ENCODE measurements around the gene HTD2. TPM values are rescaled to one million over a fixed set of nuclear protein-coding genes. Genes with fewer than 3 reads are reported as not detected.

The HTD2 gene
- total and polyA plus RNA-seq, 9 of the 15 experiments (the other 6 are each of a cell fraction or from before 2014, with no cell fraction given): 1.8 to 22.8 (median 9.6) TPM

- CTCF ChIA-PET (ENCODE audit: low intra/inter-chr PET ratio): no interaction called here
Measured at GRCh38 chr3:58285334-58285733, 21.0 kb upstream of the HTD2 start.

GRCh38 chr3:58287354-58287753, 19.0 kb upstream of the HTD2 start:
- 0 out of 3 replicates have a peak, but pooled peaks cover 4% of the 10 kb centered on the region for H3K36me3 ChIP-seq (ENCODE audit: control insufficient read depth, insufficient read depth, low read length)
- no peak overlapping the region for H3K4me2 ChIP-seq (ENCODE audit: insufficient read depth, low read length)
- H2AFZ ChIP-seq (ENCODE audit: low read depth, low read length): no peak overlapping the region
- CTCF ChIA-PET (ENCODE audit: low intra/inter-chr PET ratio): no interaction called here
- FAIRE-seq: no peak
- POLR2A ChIA-PET: interaction anchor here (1.1 kb wide), 1 partner anchor 19 kb away, joined by 5 read pairs; the partner anchor contains the start of genes HTD2 and RPP14
- no peaks in the 10 kb centered on the region for H3K9me3 ChIP-seq (replicated peaks; ENCODE audit: control insufficient read depth, insufficient read depth, low read depth, low read length)
- H3K27me3 ChIP-seq (ENCODE audit: control insufficient read depth in 2 of 2, insufficient read depth in 2 of 2, low read length in 2 of 2): no peaks in the 10 kb centered on the region
- BruUV-seq (replicated peaks): no TSS peak
- no peak for ATAC-seq
- no peak overlapping the region for H3K4me3 ChIP-seq
- H3K9me1 ChIP-seq (ENCODE audit: control insufficient read depth, insufficient read depth, low read length): no peaks in the 10 kb centered on the region
- intact Hi-C loops (cut with micrococcal nuclease) (no loop called here), in situ Hi-C loops (cut with MboI) (no loop called here)
- H3K4me1 ChIP-seq (replicated peaks in 1 of 2; ENCODE audit: control insufficient read depth in 2 of 2, insufficient read depth in 2 of 2, low read length in 2 of 2): no peaks in the 10 kb centered on the region
- H3K9ac ChIP-seq (ENCODE audit: insufficient read depth in 1 of 2, low read depth in 2 of 2, low read length in 2 of 2): no peak overlapping the region; a peak in 1 of 4 replicates
- no peak for DNase-seq (ENCODE audit: extremely low read depth in 1 of 4, low spot score in 3 of 4)
- 60% methylated on average over 6 of the region's 6 CpGs for WGBS (ENCODE audit: insufficient coverage, low coverage, missing lambda C conversion rate)
- H3K27ac ChIP-seq (ENCODE audit: extremely low read depth, low read depth, low read length): no peak overlapping the region
- no peaks in the 10 kb centered on the region for H3K79me2 ChIP-seq (ENCODE audit: control insufficient read depth, insufficient read depth, low read length)
- H4K20me1 ChIP-seq (replicated peaks; ENCODE audit: control insufficient read depth, insufficient read depth, low read length): no peaks in the 10 kb centered on the region
- TF ChIP-seq ELF2 (CRISPR knock-in tag; IDR thresholded peaks at IDR 0.05) (no peak), BMI1 (IDR thresholded peaks at IDR 0.05; ENCODE audit: low read length) (no peak), BRCA1 (IDR thresholded peaks at IDR 0.05) (no peak), BRCA1 (CRISPR knock-in tag; IDR thresholded peaks at IDR 0.05) (no peak), FUS (optimal IDR thresholded peaks at IDR 0.05; ENCODE audit: low read depth, low read length) (no peak), CBFB (CRISPR knock-in tag; IDR thresholded peaks at IDR 0.05) (no peak), TFE3 (CRISPR knock-in tag; IDR thresholded peaks at IDR 0.05) (no peak), CEBPG (CRISPR knock-in tag; IDR thresholded peaks at IDR 0.05) (no peak), CEBPG (tag; conservative IDR thresholded peaks at IDR 0.05 in 1 of 2, IDR thresholded peaks at IDR 0.05 in 1 of 2) (no peak), STAT5A (IDR thresholded peaks at IDR 0.05; ENCODE audit: borderline replicate concordance, low read length) (no peak), EZH2 (IDR thresholded peaks at IDR 0.05; ENCODE audit: borderline replicate concordance, low read depth, low read length) (no peak), NFYB (IDR thresholded peaks at IDR 0.05; ENCODE audit: extremely low read depth, insufficient read length) (no peak), ZNF830 (CRISPR knock-in tag; IDR thresholded peaks at IDR 0.05) (no peak), CC2D1A (IDR thresholded peaks at IDR 0.05) (no peak), RFX7 (CRISPR knock-in tag; IDR thresholded peaks at IDR 0.05) (no peak), NRF1 (conservative IDR thresholded peaks at IDR 0.05 in 1 of 2, IDR thresholded peaks at IDR 0.05 in 1 of 2) (no peak)

More at GRCh38 chr3:58285334-58285733, 21.0 kb upstream of the HTD2 start:
- ATAC-seq (no peak), FAIRE-seq (no peak), DNase-seq (ENCODE audit: extremely low read depth in 1 of 4, low spot score in 3 of 4) (no peak)
- Histone ChIP-seq H3K9ac (ENCODE audit: insufficient read depth in 1 of 2, low read depth in 2 of 2, low read length in 2 of 2) (no peak overlapping the region), H4K20me1 (replicated peaks; ENCODE audit: control insufficient read depth, insufficient read depth, low read length) (no peaks in the 10 kb centered on the region), H3K27me3 (ENCODE audit: control insufficient read depth in 2 of 2, insufficient read depth in 2 of 2, low read length in 2 of 2) (no peaks in the 10 kb centered on the region), H3K4me2 (ENCODE audit: insufficient read depth, low read length) (no peak overlapping the region), H3K9me1 (ENCODE audit: control insufficient read depth, insufficient read depth, low read length) (no peaks in the 10 kb centered on the region), H3K36me3 (ENCODE audit: control insufficient read depth, insufficient read depth, low read length) (0 out of 3 replicates have a peak, but pooled peaks cover 4% of the 10 kb centered on the region), H2AFZ (ENCODE audit: low read depth, low read length) (no peak overlapping the region), H3K27ac (ENCODE audit: extremely low read depth, low read depth, low read length) (no peak overlapping the region), H3K79me2 (ENCODE audit: control insufficient read depth, insufficient read depth, low read length) (no peaks in the 10 kb centered on the region), H3K4me1 (replicated peaks in 1 of 2; ENCODE audit: control insufficient read depth in 2 of 2, insufficient read depth in 2 of 2, low read length in 2 of 2) (no peaks in the 10 kb centered on the region), H3K4me3 (no peak overlapping the region), H3K9me3 (replicated peaks; ENCODE audit: control insufficient read depth, insufficient read depth, low read depth, low read length) (no peaks in the 10 kb centered on the region)
- intact Hi-C loops (cut with micrococcal nuclease): no loop called here
- BruUV-seq (replicated peaks): no TSS peak
- 30% methylated on average over 5 of the region's 7 CpGs for WGBS (ENCODE audit: insufficient coverage, low coverage, missing lambda C conversion rate)
- POLR2A ChIA-PET: no interaction called here
- in situ Hi-C loops (cut with MboI): no loop called here
- no peak for TF ChIP-seq POLR2AphosphoS5 (IDR thresholded peaks at IDR 0.05; ENCODE audit: control insufficient read depth, insufficient read depth, low read depth, low read length)
- no peak for TF ChIP-seq ZNF24 (IDR thresholded peaks at IDR 0.05)
- TF ChIP-seq C11orf30 (IDR thresholded peaks at IDR 0.05; ENCODE audit: low read depth): no peak
- TF ChIP-seq GATAD2B (IDR thresholded peaks at IDR 0.05; ENCODE audit: borderline replicate concordance): no peak

Data from K562 (cell line).